Ovary (tissue), 9 donors: ENCODE results near the gene GPX2. TPM values are rescaled to one million over a fixed set of nuclear protein-coding genes. Genes with fewer than 3 reads are reported as not detected.

Experiments
- DNase-seq, 5 donors: peaks; one replicate each; pipeline ENCODE4 v3.0.0-alpha.2; 2019 to 2020
- H3K27ac ChIP-seq, 2 donors: fragments of 200-600 bp; one replicate each; pipeline versions ENCODE4 v1.5.1 to v1.8.0; 2019 to 2022
- H3K27me3 ChIP-seq: fragments of 200-600 bp; one replicate; pipeline ENCODE4 v1.8.0; 2022
- H3K36me3 ChIP-seq: fragments of 200-600 bp; sonication (generic); one replicate; pipeline ENCODE4 v1.5.1; 2019
- H3K4me1 ChIP-seq: one replicate; pipeline ENCODE4 v1.8.1; 2013; ENCODE audit warnings: mild to moderate bottlenecking, moderate library complexity; ENCODE audit not compliant: insufficient read depth
- H3K4me3 ChIP-seq: fragments of 200-600 bp; sonication (generic); one replicate; pipeline ENCODE4 v1.5.1; 2017
- H3K9me3 ChIP-seq, 2 donors: fragments of 200-600 bp in 1 of 2; sonication (generic) in 1 of 2; one replicate each; pipeline versions ENCODE4 v1.5.1 to v1.8.1; 2013 to 2019; ENCODE audit warnings: mild to moderate bottlenecking in 1 of 2, moderate library complexity in 1 of 2
- CTCF ChIP-seq, 3 donors: fragments of 450-650 bp in 2 of 3; fragments of 200-600 bp in 1 of 3; IDR thresholded peaks; one replicate each; pipeline versions ENCODE4 v1.5.1 to v1.8.0; 2016 to 2022; ENCODE audit warnings: antibody characterized with exemption in 3 of 3, mild to moderate bottlenecking in 1 of 3
- EP300 ChIP-seq: sonication (generic); formaldehyde crosslinking; IDR thresholded peaks from one replicate; pipeline ENCODE4 v1.6.1; 2017; ENCODE audit warnings: antibody characterized with exemption
- POLR2A ChIP-seq: fragments of 450-650 bp; IDR thresholded peaks from one replicate; pipeline ENCODE4 v1.6.1; 2017; ENCODE audit warnings: antibody characterized with exemption, mild to moderate bottlenecking, moderate library complexity
- WGBS, 3 donors: extraction: QIAGEN DNeasy Blood & Tissue Kit in 1 of 3; methylation state at CpG; one replicate each; pipeline versions ENCODE4 v1.1.5 to v1.1.7; 2013 to 2017; 5-methylcytosine and 5-hydroxymethylcytosine counted together
- intact Hi-C, 4 donors: fragments of 100-400 bp; cut with DNase I; formaldehyde crosslinking; loops; one replicate each; pipeline versions ENCODE4 v1.11.0 to v1.15.1; 2022 to 2023
- polyA plus RNA-seq, 2 donors: library from polyadenylated mRNA; stranded (reverse); fragments of 200-250 nt in 1 of 2; fragments of 350-450 nt in 1 of 2; fragmentation: Illumina TruSeq in 1 of 2; extraction: RNeasy Lipid Tissue Mini Kit (QIAGEN cat#74804) in 1 of 2; gene quantifications; one replicate each; pipeline ENCODE4 v1.2.3, GENCODE V29; 2013 to 2014
- total RNA-seq, 7 donors: library from RNA; depleted of rRNA in 2 of 7; stranded (reverse); fragments of >200 nt in 2 of 7; fragmentation: NEBNext Ultra II Directional in 3 of 7; extraction: Animal tissue kit (Norgen Biotek cat#: 25700) in 3 of 7; gene quantifications; one replicate each; pipeline versions ENCODE4 v1.1.0 to v1.2.4, GENCODE V29; 2016 to 2023
- donor health status: DM: no; HTN: no; CAD: no; lungs with moderate emphysema.
- donor health status: DM: no; HTN: no; CAD: no.
- donor health status: Bipolar disorder and iron deficiency.
- donor health status: DM: yes; HTN: yes; CAD: no.
- donor health status: DM: no; HTN: no; CAD: no.
- donor health status: DM: yes; HTN: yes; CAD: no.

The GPX2 gene
- total and polyA plus RNA-seq, 9 donors = 1.00 to 4.8 TPM; not detected in 7

- WGBS, 3 donors = 74 to 91% (median 81%) methylated on average over 5 of the region's 5 CpGs
- TF ChIP-seq CTCF (IDR thresholded peaks at IDR 0.05) (no peak), EP300 (no peak), POLR2A (no peak)
- DNase-seq = no peak
- H3K27me3 ChIP-seq = no peaks in the 10 kb centered on the region
- no peaks in the 10 kb centered on the region for H3K9me3 ChIP-seq
- intact Hi-C loops = no loop called here
- H3K4me1 ChIP-seq = peaks cover 8% of the 10 kb centered on the region
- H3K36me3 ChIP-seq = no peaks in the 10 kb centered on the region
- no peak overlapping the region for H3K4me3 ChIP-seq
- H3K27ac ChIP-seq = no peak overlapping the region
These were observed 22.9 kb downstream of the GPX2 start for GRCh38 chr14:64919618-64920017.

GRCh38 chr14:64919215-64919614 is 23.3 kb downstream of the GPX2 start:
- no peak for DNase-seq
- no peaks in the 10 kb centered on the region for H3K9me3 ChIP-seq
- H3K27ac ChIP-seq = no peak overlapping the region
- TF ChIP-seq CTCF (IDR thresholded peaks at IDR 0.05) (no peak), POLR2A (no peak), EP300 (no peak)
- intact Hi-C loops = no loop called here
- H3K4me3 ChIP-seq = no peak overlapping the region
- no peaks in the 10 kb centered on the region for H3K36me3 ChIP-seq
- peaks cover 8% of the 10 kb centered on the region for H3K4me1 ChIP-seq
- H3K27me3 ChIP-seq = no peaks in the 10 kb centered on the region

- Histone ChIP-seq H3K4me1 (peaks cover 8% of the 10 kb centered on the region), H3K27ac (no peak overlapping the region), H3K27me3 (no peaks in the 10 kb centered on the region), H3K9me3 (no peaks in the 10 kb centered on the region), H3K36me3 (no peaks in the 10 kb centered on the region), H3K4me3 (no peak overlapping the region)
- no peak for TF ChIP-seq POLR2A
- TF ChIP-seq CTCF (IDR thresholded peaks at IDR 0.05) = no peak
- no peak for TF ChIP-seq EP300
- intact Hi-C loops = no loop called here
- WGBS, 3 donors = 77 to 82% (median 82%) methylated on average over 4 of the region's 4 CpGs
- DNase-seq = no peak
These were observed 24.3 kb downstream of the GPX2 start for GRCh38 chr14:64918216-64918615.

GRCh38 chr14:64915797-64916196 is 26.7 kb downstream of the GPX2 start:
- H3K27me3 ChIP-seq = no peaks in the 10 kb centered on the region
- H3K4me3 ChIP-seq = no peak overlapping the region
- no peak overlapping the region for H3K27ac ChIP-seq
- no peaks in the 10 kb centered on the region for H3K36me3 ChIP-seq
- TF ChIP-seq CTCF (IDR thresholded peaks at IDR 0.05) (no peak), POLR2A (no peak), EP300 (no peak)
- peaks cover 8% of the 10 kb centered on the region for H3K4me1 ChIP-seq
- no peaks in the 10 kb centered on the region for H3K9me3 ChIP-seq
- no peak for DNase-seq
- intact Hi-C loops = no loop called here
- 93 to 97% (median 96%) methylated on average over 2 of the region's 2 CpGs for WGBS, 3 donors

GRCh38 chr14:64915029-64915424 is 27.5 kb downstream of the GPX2 start:
- Histone ChIP-seq H3K36me3 (no peaks in the 10 kb centered on the region), H3K4me1 (peaks cover 8% of the 10 kb centered on the region), H3K9me3 (no peaks in the 10 kb centered on the region), H3K27ac (no peak overlapping the region), H3K27me3 (no peaks in the 10 kb centered on the region), H3K4me3 (peak overlapping the region; percentile 83)
- intact Hi-C loops = no loop called here
- TF ChIP-seq POLR2A (no peak), EP300 (no peak), CTCF (IDR thresholded peaks at IDR 0.05) (no peak)
- no peak for DNase-seq
- WGBS, 3 donors = 12 to 21% (median 18%) methylated on average over 4 of the region's 4 CpGs
